Gastroesophageal sphincter (tissue), 3 donors: ENCODE measurements around the gene BABAM2.

Experiments
- POLR2A ChIP-seq, 2 donors: fragments of 450-650 bp; IDR thresholded peaks; one replicate each; pipeline ENCODE4 v1.6.1; 2017; ENCODE audit warnings: antibody characterized with exemption in 2 of 2, mild to moderate bottlenecking in 2 of 2, moderate library complexity in 1 of 2
- TF ChIP-seq, protein P1 (sequence below), 4 experiments: fragments of 200-600 bp in 2 of 4; fragments of 450-650 bp in 2 of 4; sonication (generic) in 1 of 4; IDR thresholded peaks; one replicate each; pipeline ENCODE4 v1.5.1; 2017 to 2019; ENCODE audit warnings: antibody characterized with exemption in 4 of 4, mild to moderate bottlenecking in 2 of 4, moderate library complexity in 2 of 4

DNA sequence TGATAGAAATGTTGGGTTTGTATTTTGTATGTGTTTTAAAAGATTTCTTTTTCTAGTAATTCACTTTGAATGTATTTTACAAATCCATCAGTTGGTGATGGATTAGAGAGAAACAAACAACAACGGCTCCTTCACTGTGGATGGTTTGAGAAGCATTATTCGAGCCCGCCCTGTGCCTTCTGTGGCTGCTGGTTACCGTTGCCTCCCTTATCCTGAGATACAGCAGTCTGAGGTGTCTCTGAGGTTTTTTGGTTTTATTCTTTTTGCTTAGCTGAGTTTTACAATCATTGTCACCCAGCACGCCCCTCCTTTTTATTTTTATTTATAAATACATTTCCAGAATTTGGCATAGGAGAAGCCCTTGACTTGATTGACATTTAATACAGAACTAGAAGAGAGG is 168.3 kb downstream of the BABAM2 start:
- TF ChIP-seq, protein P1, sequence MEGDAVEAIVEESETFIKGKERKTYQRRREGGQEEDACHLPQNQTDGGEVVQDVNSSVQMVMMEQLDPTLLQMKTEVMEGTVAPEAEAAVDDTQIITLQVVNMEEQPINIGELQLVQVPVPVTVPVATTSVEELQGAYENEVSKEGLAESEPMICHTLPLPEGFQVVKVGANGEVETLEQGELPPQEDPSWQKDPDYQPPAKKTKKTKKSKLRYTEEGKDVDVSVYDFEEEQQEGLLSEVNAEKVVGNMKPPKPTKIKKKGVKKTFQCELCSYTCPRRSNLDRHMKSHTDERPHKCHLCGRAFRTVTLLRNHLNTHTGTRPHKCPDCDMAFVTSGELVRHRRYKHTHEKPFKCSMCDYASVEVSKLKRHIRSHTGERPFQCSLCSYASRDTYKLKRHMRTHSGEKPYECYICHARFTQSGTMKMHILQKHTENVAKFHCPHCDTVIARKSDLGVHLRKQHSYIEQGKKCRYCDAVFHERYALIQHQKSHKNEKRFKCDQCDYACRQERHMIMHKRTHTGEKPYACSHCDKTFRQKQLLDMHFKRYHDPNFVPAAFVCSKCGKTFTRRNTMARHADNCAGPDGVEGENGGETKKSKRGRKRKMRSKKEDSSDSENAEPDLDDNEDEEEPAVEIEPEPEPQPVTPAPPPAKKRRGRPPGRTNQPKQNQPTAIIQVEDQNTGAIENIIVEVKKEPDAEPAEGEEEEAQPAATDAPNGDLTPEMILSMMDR (IDR thresholded peaks at IDR 0.05), result no peak
- no peak for TF ChIP-seq POLR2A (IDR thresholded peaks at IDR 0.05)
